Loucy (cell line): ENCODE results near the gene IQCK.

ENCODE experiments used
- H2AFZ ChIP-seq: fragments of 200-600 bp; sonication (generic); 2 replicates; pipeline ENCODE4 v1.6.0; 2016; ENCODE audit warnings: antibody characterized with exemption, mild to moderate bottlenecking, low read length, moderate library complexity
- H3F3A ChIP-seq: fragments of 200-600 bp; 2 replicates; pipeline ENCODE4 v1.6.0; 2016; ENCODE audit warnings: antibody characterized with exemption, low read depth, mild to moderate bottlenecking
- H3K27me3 ChIP-seq: fragments of 200-600 bp; sonication (generic); 2 replicates; pipeline ENCODE4 v1.6.1; 2014; ENCODE audit warnings: low read length, mild to moderate bottlenecking; ENCODE audit not compliant: insufficient read depth, poor library complexity, severe bottlenecking
- H3K36me3 ChIP-seq: fragments of 200-600 bp; sonication (generic); 2 replicates; pipeline ENCODE4 v1.6.1; 2016; ENCODE audit warnings: low read length; ENCODE audit not compliant: insufficient read depth
- H3K4me1 ChIP-seq: fragments of 200-600 bp; sonication (generic); 2 replicates; pipeline ENCODE4 v1.5.1; 2014; ENCODE audit warnings: low read length, mild to moderate bottlenecking; ENCODE audit not compliant: insufficient read depth, poor library complexity, severe bottlenecking
- H3K4me2 ChIP-seq: fragments of 200-600 bp; sonication (generic); 2 replicates; pipeline ENCODE4 v1.6.0; 2014; ENCODE audit warnings: antibody characterized with exemption, low read length, low read depth, mild to moderate bottlenecking; ENCODE audit not compliant: poor library complexity, severe bottlenecking
- H3K4me3 ChIP-seq: fragments of 200-600 bp; sonication (generic); 2 replicates; pipeline ENCODE4 v1.5.1; 2014; ENCODE audit warnings: low read length, mild to moderate bottlenecking, mixed read lengths; ENCODE audit not compliant: poor library complexity, severe bottlenecking
- H3K79me2 ChIP-seq: fragments of 200-600 bp; sonication (generic); 2 replicates; pipeline ENCODE4 v1.6.1; 2014; ENCODE audit warnings: low read length; ENCODE audit not compliant: insufficient read depth
- H3K9ac ChIP-seq: fragments of 200-600 bp; sonication (generic); 2 replicates; pipeline ENCODE4 v1.6.0; 2014; ENCODE audit warnings: mild to moderate bottlenecking, low read depth, low read length, moderate library complexity; ENCODE audit not compliant: poor library complexity, severe bottlenecking
- H3K9me2 ChIP-seq: fragments of 200-600 bp; sonication (generic); replicated peaks from 2 replicates; pipeline ENCODE4 v1.6.1; 2016; ENCODE audit warnings: low read depth, low read length, mixed read lengths
- H3K9me3 ChIP-seq: fragments of 200-600 bp; sonication (generic); 2 replicates; pipeline ENCODE4 v1.6.1; 2014; ENCODE audit warnings: mild to moderate bottlenecking, antibody characterized with exemption, low read length, low read depth; ENCODE audit not compliant: insufficient read depth
- H4K20me1 ChIP-seq: fragments of 200-600 bp; sonication (generic); 2 replicates; pipeline ENCODE4 v1.6.0; 2014; ENCODE audit warnings: antibody characterized with exemption, low read length, mild to moderate bottlenecking; ENCODE audit not compliant: insufficient read depth, poor library complexity, severe bottlenecking
- EZH2phosphoT487 ChIP-seq: fragments of 200-600 bp; IDR thresholded peaks from 2 replicates; pipeline ENCODE4 v1.6.1; 2018; ENCODE audit warnings: antibody characterized with exemption, mild to moderate bottlenecking, moderate library complexity, borderline replicate concordance
- TF ChIP-seq, protein P1 (sequence below): fragments of 200-600 bp; sonication (generic); conservative IDR thresholded peaks from 2 replicates; pipeline ENCODE4 v1.5.1; 2014; ENCODE audit warnings: mild to moderate bottlenecking, antibody characterized with exemption, low read length

Gene IQCK

DNA sequence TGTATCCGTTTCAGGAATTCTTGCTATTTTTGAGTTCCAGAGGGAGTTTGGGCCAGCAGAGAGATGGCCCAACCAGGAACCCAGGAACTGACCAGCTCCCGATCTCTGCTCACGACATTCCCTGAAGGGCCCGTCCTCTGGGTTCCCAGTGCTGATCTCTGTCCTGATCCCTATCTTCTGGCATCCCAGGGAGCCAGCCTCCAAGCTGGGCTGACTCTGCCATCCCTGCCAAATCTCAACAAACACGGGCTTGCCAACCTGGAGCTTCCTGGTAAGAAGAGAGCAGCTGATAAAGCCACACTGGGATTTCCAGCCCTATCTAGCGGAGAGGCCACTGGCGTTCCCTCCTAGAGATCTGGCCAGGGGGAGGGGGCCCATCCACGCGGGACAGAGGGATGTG is 150.3 kb downstream of the IQCK start:
- no peak overlapping the region for H3K9ac ChIP-seq
- H4K20me1 ChIP-seq, result no peaks in the 10 kb centered on the region
- no peaks in the 10 kb centered on the region for H3K4me1 ChIP-seq
- no peaks in the 10 kb centered on the region for H3K27me3 ChIP-seq
- TF ChIP-seq EZH2phosphoT487, result no peak
- TF ChIP-seq, protein P1, sequence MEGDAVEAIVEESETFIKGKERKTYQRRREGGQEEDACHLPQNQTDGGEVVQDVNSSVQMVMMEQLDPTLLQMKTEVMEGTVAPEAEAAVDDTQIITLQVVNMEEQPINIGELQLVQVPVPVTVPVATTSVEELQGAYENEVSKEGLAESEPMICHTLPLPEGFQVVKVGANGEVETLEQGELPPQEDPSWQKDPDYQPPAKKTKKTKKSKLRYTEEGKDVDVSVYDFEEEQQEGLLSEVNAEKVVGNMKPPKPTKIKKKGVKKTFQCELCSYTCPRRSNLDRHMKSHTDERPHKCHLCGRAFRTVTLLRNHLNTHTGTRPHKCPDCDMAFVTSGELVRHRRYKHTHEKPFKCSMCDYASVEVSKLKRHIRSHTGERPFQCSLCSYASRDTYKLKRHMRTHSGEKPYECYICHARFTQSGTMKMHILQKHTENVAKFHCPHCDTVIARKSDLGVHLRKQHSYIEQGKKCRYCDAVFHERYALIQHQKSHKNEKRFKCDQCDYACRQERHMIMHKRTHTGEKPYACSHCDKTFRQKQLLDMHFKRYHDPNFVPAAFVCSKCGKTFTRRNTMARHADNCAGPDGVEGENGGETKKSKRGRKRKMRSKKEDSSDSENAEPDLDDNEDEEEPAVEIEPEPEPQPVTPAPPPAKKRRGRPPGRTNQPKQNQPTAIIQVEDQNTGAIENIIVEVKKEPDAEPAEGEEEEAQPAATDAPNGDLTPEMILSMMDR, result no peak
- no peaks in the 10 kb centered on the region for H3K79me2 ChIP-seq
- no peak overlapping the region for H3K4me3 ChIP-seq
- H3F3A ChIP-seq, result no peaks in the 10 kb centered on the region
- no peak overlapping the region for H2AFZ ChIP-seq
- H3K9me3 ChIP-seq, result no peaks in the 10 kb centered on the region
- no peak overlapping the region for H3K4me2 ChIP-seq
- no peaks in the 10 kb centered on the region for H3K36me3 ChIP-seq
- H3K9me2 ChIP-seq, result no peaks in the 10 kb centered on the region

DNA sequence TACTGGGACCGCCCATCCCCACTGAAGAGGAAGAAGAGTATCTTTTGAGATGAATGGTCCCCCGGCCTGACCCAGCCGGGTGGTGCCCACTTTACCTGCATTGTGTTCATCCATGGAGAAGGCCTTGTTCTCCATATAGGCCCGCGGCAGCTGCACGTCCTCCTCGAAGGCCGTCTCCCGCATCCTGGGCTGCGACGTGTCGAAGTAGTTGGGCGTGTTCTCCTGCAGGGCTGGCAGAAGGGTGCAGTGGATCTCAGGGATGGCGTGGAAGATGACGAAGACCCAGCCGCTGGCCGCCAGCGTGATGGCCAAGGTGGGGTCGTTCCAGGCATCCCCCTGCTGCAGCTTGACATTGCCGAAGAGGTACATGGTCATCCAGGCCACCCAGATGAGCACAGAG is 153.7 kb downstream of the IQCK start:
- H3K4me1 ChIP-seq, result no peaks in the 10 kb centered on the region
- no peaks in the 10 kb centered on the region for H4K20me1 ChIP-seq
- no peaks in the 10 kb centered on the region for H3K27me3 ChIP-seq
- no peak for TF ChIP-seq EZH2phosphoT487
- TF ChIP-seq, protein P1, result no peak
- H3K9me3 ChIP-seq, result no peaks in the 10 kb centered on the region
- no peaks in the 10 kb centered on the region for H3K9me2 ChIP-seq
- no peaks in the 10 kb centered on the region for H3K36me3 ChIP-seq
- no peaks in the 10 kb centered on the region for H3F3A ChIP-seq
- H3K79me2 ChIP-seq, result no peaks in the 10 kb centered on the region
- no peak overlapping the region for H2AFZ ChIP-seq
- no peak overlapping the region for H3K4me2 ChIP-seq
- no peak overlapping the region for H3K9ac ChIP-seq
- H3K4me3 ChIP-seq, result no peak overlapping the region

DNA sequence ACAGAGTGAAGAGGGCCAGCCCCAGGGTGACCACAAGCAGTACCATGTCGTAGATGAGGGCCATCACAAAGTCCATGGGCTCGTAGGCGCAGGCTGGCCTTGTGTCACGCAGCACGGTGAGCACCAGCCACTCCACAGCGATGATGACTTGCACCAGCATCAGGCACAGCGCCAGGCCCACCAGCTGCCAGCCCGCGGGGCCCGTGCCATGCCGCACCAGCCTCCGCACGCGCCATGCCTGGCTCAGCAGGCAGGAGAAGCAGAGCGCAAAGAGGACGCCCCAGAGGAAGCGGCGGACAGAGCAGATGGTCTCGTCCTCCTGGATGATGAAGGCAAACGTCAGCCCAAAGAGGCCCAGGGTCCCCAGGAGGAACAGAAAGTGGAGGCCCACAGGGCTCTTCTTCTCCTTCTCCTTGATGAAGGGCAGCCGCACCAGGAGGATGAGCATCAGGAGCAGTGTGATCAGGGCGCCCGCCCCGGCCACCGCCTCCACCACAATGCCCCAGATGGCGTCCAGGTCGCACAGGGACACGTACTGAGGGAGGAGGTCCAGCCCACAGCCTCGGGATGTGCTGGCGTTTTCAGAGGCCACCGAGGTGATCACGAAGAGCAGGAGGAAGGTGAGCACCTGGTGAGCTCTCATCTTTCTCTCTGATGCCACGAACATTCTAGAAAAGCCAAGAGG is 154.2 kb downstream of the IQCK start:
- H3K79me2 ChIP-seq, result no peaks in the 10 kb centered on the region
- no peaks in the 10 kb centered on the region for H3K9me3 ChIP-seq
- no peak overlapping the region for H3K9ac ChIP-seq
- H3K4me1 ChIP-seq, result no peaks in the 10 kb centered on the region
- H3K4me2 ChIP-seq, result no peak overlapping the region
- no peak overlapping the region for H2AFZ ChIP-seq
- H3K9me2 ChIP-seq, result no peaks in the 10 kb centered on the region
- H3K27me3 ChIP-seq, result no peaks in the 10 kb centered on the region
- H4K20me1 ChIP-seq, result no peaks in the 10 kb centered on the region
- no peak overlapping the region for H3K4me3 ChIP-seq
- H3K36me3 ChIP-seq, result no peaks in the 10 kb centered on the region
- no peaks in the 10 kb centered on the region for H3F3A ChIP-seq
- TF ChIP-seq, protein P1, result no peak
